GM18505 (cell line): ENCODE results near the gene STK38.
"Not testable (repeated sequence)": the region's sequence is repeated elsewhere in the genome, so short reads cannot be mapped to it uniquely, and the experiment has no call there.

Source experiments
- ATAC-seq: cut with Tn5 transposase; IDR thresholded peaks from one replicate; pipeline ENCODE4 v1.9.1; 2021; ENCODE audit not compliant: unreplicated experiment
- POLR2A ChIP-seq: IDR thresholded peaks from 4 replicates; pipeline ENCODE4 v1.6.1; 2011; ENCODE audit warnings: borderline replicate concordance; ENCODE audit not compliant: insufficient read depth, insufficient read length; ENCODE audit errors: extremely low read depth

Gene STK38

GRCh38 chr6:36479256-36479655, 68.0 kb downstream of the STK38 start:
- no peak for ATAC-seq
- no peak for TF ChIP-seq POLR2A

- ATAC-seq = no peak
- no peak for TF ChIP-seq POLR2A
Measured at GRCh38 chr6:36478051-36478526, 69.2 kb downstream of the STK38 start.

- no peak for ATAC-seq
- TF ChIP-seq POLR2A = no peak
Measured at GRCh38 chr6:36469946-36470345, 77.3 kb downstream of the STK38 start.

GRCh38 chr6:36469148-36469661, 78.1 kb downstream of the STK38 start:
- no peak for TF ChIP-seq POLR2A
- no peak for ATAC-seq

GRCh38 chr6:36467625-36468024, 79.7 kb downstream of the STK38 start:
- no peak for TF ChIP-seq POLR2A
- ATAC-seq = no peak

- ATAC-seq = no peak
- TF ChIP-seq POLR2A = no peak
Measured at GRCh38 chr6:36464233-36464632, 83.0 kb downstream of the STK38 start.

GRCh38 chr6:36463676-36464075, 83.6 kb downstream of the STK38 start:
- no peak for ATAC-seq
- no peak for TF ChIP-seq POLR2A

GRCh38 chr6:36461646-36462045, 85.6 kb downstream of the STK38 start:
- no peak for ATAC-seq
- TF ChIP-seq POLR2A = no peak

- TF ChIP-seq POLR2A = no peak
- ATAC-seq = no peak
Measured at GRCh38 chr6:36460916-36461315, 86.4 kb downstream of the STK38 start.

GRCh38 chr6:36459501-36459900, 87.8 kb downstream of the STK38 start:
- no peak for TF ChIP-seq POLR2A
- ATAC-seq = no peak

GRCh38 chr6:36455486-36456027, 91.7 kb downstream of the STK38 start:
- TF ChIP-seq POLR2A = no peak
- ATAC-seq = no peak

GRCh38 chr6:36452897-36453296, 94.4 kb downstream of the STK38 start:
- ATAC-seq = not testable (repeated sequence)

GRCh38 chr6:36449173-36449572, 98.1 kb downstream of the STK38 start:
- not testable (repeated sequence) for ATAC-seq

GRCh38 chr6:36445621-36446020, 101.7 kb downstream of the STK38 start:
- no peak for TF ChIP-seq POLR2A
- no peak for ATAC-seq

GRCh38 chr6:36444470-36444869, 102.8 kb downstream of the STK38 start:
- no peak for ATAC-seq

More at GRCh38 chr6:36444470-36444869, 102.8 kb downstream of the STK38 start:
- no peak for TF ChIP-seq POLR2A
